HepG2 (cell line): ENCODE results near the gene GLYATL3. TPM values are rescaled to one million over a fixed set of nuclear protein-coding genes. Genes with fewer than 3 reads are reported as not detected.
"Not testable (repeated sequence)": the region's sequence is repeated elsewhere in the genome, so short reads cannot be mapped to it uniquely, and the experiment has no call there.

Source experiments
- ATAC-seq: fragments of 200-7000 bp; cut with Tn5 transposase; 3 replicates; pipeline ENCODE4 v1.9.1; 2020; ENCODE audit warnings: mild to moderate bottlenecking, moderate library complexity
- BruUV-seq: library from RNA; stranded (reverse); fragments of 400-500 nt; replicated peaks from 2 replicates; lab custom pipeline; 2021; lab: Mats Ljungman, UMichigan
- CTCF ChIA-PET: fragments of 300-600 bp; formaldehyde crosslinking; extraction: SDS; loops from one replicate; lab custom pipeline; 2021; ENCODE audit warnings: low total read pairs, inconsistent platforms, low intra/inter-chr PET ratio; lab: Yijun Ruan, JAX
- POLR2A ChIA-PET: fragments of 350-600 bp; sonication (Branson Sonifier 250); formaldehyde crosslinking; loops from one replicate; lab custom pipeline; 2020; ENCODE audit warnings: antibody characterized with exemption, inconsistent platforms; lab: Yijun Ruan, JAX
- DNase-seq: peaks from one replicate; pipeline ENCODE4 v3.0.0-alpha.2; 2015; ENCODE audit warnings: low spot score
- FAIRE-seq: peaks from 3 replicates; lab custom pipeline; 2011; peaks lifted over from hg19 to GRCh38; lab: Jason Lieb, UNC
- H2AFZ ChIP-seq: one replicate; pipeline ENCODE4 v1.6.1; 2011; ENCODE audit warnings: low read length, inconsistent platforms
- H3K27ac ChIP-seq: fragments of 300-600 bp; 3 replicates; pipeline ENCODE4 v1.8.0; 2011; ENCODE audit warnings: mixed run types, mild to moderate bottlenecking, mixed read lengths, low read length, inconsistent platforms; ENCODE audit not compliant: insufficient read depth; ENCODE audit errors: extremely low read length
- H3K27me3 ChIP-seq, 2 experiments: fragments of 200-600 bp in 1 of 2; 2 replicates in 1 of 2; 3 replicates in 1 of 2; pipeline versions ENCODE4 v1.6.0 to v1.8.0; 2011; ENCODE audit warnings: low read length in 2 of 2, mild to moderate bottlenecking in 2 of 2, moderate library complexity in 2 of 2, inconsistent platforms in 1 of 2; ENCODE audit not compliant: insufficient read depth in 2 of 2, control insufficient read depth in 1 of 2
- H3K36me3 ChIP-seq, 2 experiments: fragments of 200-600 bp in 1 of 2; replicated peaks in 1 of 2; 2 replicates in 1 of 2; 3 replicates in 1 of 2; pipeline versions ENCODE4 v1.5.1 to v1.8.0; 2011; ENCODE audit warnings: low read length in 2 of 2, inconsistent platforms in 1 of 2; ENCODE audit not compliant: insufficient read depth in 2 of 2, control insufficient read depth in 1 of 2
- H3K4me1 ChIP-seq: 2 replicates; pipeline ENCODE4 v1.5.1; 2012; ENCODE audit warnings: low read length, inconsistent platforms; ENCODE audit not compliant: insufficient read depth
- H3K4me2 ChIP-seq: 2 replicates; pipeline ENCODE4 v1.6.0; 2011; ENCODE audit warnings: low read depth, low read length, inconsistent platforms
- H3K4me3 ChIP-seq, 3 experiments: fragments of 200-600 bp in 1 of 3; sonication (generic), shearing (Covaris generic) in 1 of 3; replicated peaks in 1 of 3; 2 replicates each; pipeline ENCODE4 v1.5.1; 2011 to 2016; ENCODE audit warnings: low read length in 3 of 3, inconsistent platforms in 2 of 3, low read depth in 2 of 3, mild to moderate bottlenecking in 2 of 3, control low read depth in 1 of 3, mixed read lengths in 1 of 3; ENCODE audit not compliant: insufficient read depth in 1 of 3
- H3K79me2 ChIP-seq: one replicate; pipeline ENCODE4 v1.6.1; 2011; ENCODE audit warnings: low read length, inconsistent platforms; ENCODE audit not compliant: insufficient read depth
- H3K9ac ChIP-seq: 2 replicates; pipeline ENCODE4 v1.6.0; 2011; ENCODE audit warnings: mild to moderate bottlenecking, low read depth, low read length, inconsistent platforms; ENCODE audit not compliant: insufficient read depth
- H3K9me3 ChIP-seq: 2 replicates; pipeline ENCODE4 v1.5.1; 2012; ENCODE audit warnings: mild to moderate bottlenecking, low read length
- H4K20me1 ChIP-seq: 2 replicates; pipeline ENCODE4 v1.6.0; 2011; ENCODE audit warnings: inconsistent platforms, mild to moderate bottlenecking, low read length, moderate library complexity; ENCODE audit not compliant: insufficient read depth
- YEATS4 ChIP-seq: sonication (generic); formaldehyde crosslinking; IDR thresholded peaks from 2 replicates; pipeline ENCODE4 v1.4.0; 2020; ENCODE audit warnings: missing genetic modification reagents, borderline replicate concordance
- ZFX ChIP-seq: sonication (generic); formaldehyde crosslinking; IDR thresholded peaks from 2 replicates; pipeline ENCODE4 v1.4.0; 2020; ENCODE audit warnings: mild to moderate bottlenecking, low read depth, missing genetic modification reagents, moderate library complexity
- ZNF263 ChIP-seq: sonication (generic); formaldehyde crosslinking; IDR thresholded peaks from 2 replicates; pipeline ENCODE4 v1.4.0; 2020; ENCODE audit warnings: missing genetic modification reagents
- ZNF276 ChIP-seq: sonication (generic); formaldehyde crosslinking; IDR thresholded peaks from 2 replicates; pipeline ENCODE4 v1.4.0; 2020; ENCODE audit warnings: mild to moderate bottlenecking, low read depth, missing genetic modification reagents
- ZNF598 ChIP-seq: sonication (generic); formaldehyde crosslinking; IDR thresholded peaks from 2 replicates; pipeline ENCODE4 v1.5.1; 2020; ENCODE audit warnings: mild to moderate bottlenecking, missing genetic modification reagents, borderline replicate concordance
- ZNF678 ChIP-seq: sonication (generic); formaldehyde crosslinking; IDR thresholded peaks from 2 replicates; pipeline ENCODE4 v1.4.0; 2020; ENCODE audit warnings: mild to moderate bottlenecking, missing genetic modification reagents
- WGBS: methylation state at CpG from one replicate; pipeline ENCODE4 v1.1.6; 2017; ENCODE audit warnings: low lambda C conversion rate; 5-methylcytosine and 5-hydroxymethylcytosine counted together
- in situ Hi-C: cut with HindIII; loops from 2 replicates; pipeline ENCODE4 v1.10.0; 2017; ENCODE audit warnings: low pct_unique_long_range_greater_than_20kb; ENCODE audit not compliant: extremely low pct_ligation_motif_present
- intact Hi-C: fragments of 100-400 bp; cut with micrococcal nuclease; formaldehyde crosslinking; loops from one replicate; pipeline ENCODE4 v1.10.0; 2022; ENCODE audit not compliant: unreplicated experiment
- polyA plus RNA-seq, 8 experiments: library from polyadenylated mRNA; depleted of rRNA in 3 of 8; stranded (reverse) in 7 of 8; unstranded in 1 of 8; fragments of >200 nt; fragmentation: Illumina TruSeq in 4 of 8; extraction: Trizol in 4 of 8; gene quantifications; 2 replicates each; pipeline versions ENCODE4 v1.2.1 to v1.2.3, GENCODE V29; 2011 to 2016; ENCODE audit warnings: low read depth in 4 of 8, missing spikeins in 1 of 8, mixed read lengths in 1 of 8; ENCODE audit not compliant: insufficient read depth in 1 of 8
- total RNA-seq, 5 experiments: library from RNA; depleted of rRNA; stranded (reverse); fragments of >200 nt; fragmentation: Illumina TruSeq; extraction: Trizol; gene quantifications; 2 replicates each; pipeline ENCODE4 v1.2.3, GENCODE V29; 2016; ENCODE audit warnings: low read depth in 1 of 5

Gene GLYATL3
- total and polyA plus RNA-seq, 2 of the 13 experiments (the other 11 are each of a cell fraction or from before 2014, with no cell fraction given), result 0.05 TPM; not detected in 1

DNA sequence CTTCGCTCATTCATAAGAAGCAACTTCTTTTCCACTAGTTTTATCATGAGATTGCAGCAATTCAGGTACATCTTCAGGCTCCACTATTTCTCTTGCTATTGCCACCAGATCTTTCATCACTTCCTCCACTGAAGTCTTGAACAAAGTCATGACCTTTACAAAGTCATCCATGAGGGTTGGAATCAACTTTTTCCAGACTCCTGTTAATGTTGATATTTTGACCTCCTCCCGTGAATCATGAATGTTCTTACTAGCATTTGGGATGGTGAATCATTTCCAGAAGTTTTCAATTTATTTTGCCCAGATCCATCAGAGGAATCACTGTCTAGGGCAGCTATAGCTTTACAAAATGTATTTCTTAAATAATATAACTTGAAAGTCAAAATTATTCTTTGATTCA, 35.0 kb upstream of the GLYATL3 start (continued):
- TF ChIP-seq ZFX (CRISPR knock-in tag) (no peak), ZNF598 (CRISPR knock-in tag) (no peak)

GRCh38 chr6:49468042-49468441, 31.7 kb upstream of the GLYATL3 start:
- H3K4me3 ChIP-seq, result no peak overlapping the region
- in situ Hi-C loops (no loop called here), intact Hi-C loops (no loop called here)
- no TSS peak for BruUV-seq
- ChIA-PET POLR2A (no interaction called here), CTCF (no interaction called here)
- H3K27me3 ChIP-seq, result no peaks in the 10 kb centered on the region; a peak in 1 of 5 replicates
- H3K4me2 ChIP-seq, result no peak overlapping the region
- no peak overlapping the region for H2AFZ ChIP-seq
- no peak overlapping the region for H3K9ac ChIP-seq
- no peak for ATAC-seq
- TF ChIP-seq ZNF678 (CRISPR knock-in tag) (no peak), YEATS4 (CRISPR knock-in tag) (no peak), ZNF276 (CRISPR knock-in tag) (no peak), ZNF263 (CRISPR knock-in tag) (no peak)
- 97% methylated on average over 9 of the region's 9 CpGs for WGBS
- H3K79me2 ChIP-seq, result peaks cover 60% of the 10 kb centered on the region
- no peaks in the 10 kb centered on the region for H3K9me3 ChIP-seq
- peaks cover 1 to 18% of the 10 kb centered on the region in 2 experiments; a peak in 1 of 5 replicates for H3K36me3 ChIP-seq
- peaks cover 22% of the 10 kb centered on the region for H3K4me1 ChIP-seq
- no peak for FAIRE-seq
- H4K20me1 ChIP-seq, result no peaks in the 10 kb centered on the region
- DNase-seq, result no peak
- no peak overlapping the region for H3K27ac ChIP-seq

GRCh38 chr6:49476564-49476963, 23.2 kb upstream of the GLYATL3 start:
- 100% methylated on average over 2 of the region's 2 CpGs for WGBS

More at GRCh38 chr6:49476564-49476963, 23.2 kb upstream of the GLYATL3 start:
- H4K20me1 ChIP-seq, FAIRE-seq, H3K4me1 ChIP-seq, ATAC-seq, H3K4me2 ChIP-seq, H3K79me2 ChIP-seq, POLR2A ChIA-PET, intact Hi-C loops, H3K9ac ChIP-seq, H2AFZ ChIP-seq, DNase-seq, CTCF ChIA-PET, H3K4me3 ChIP-seq, H3K9me3 ChIP-seq, H3K27ac ChIP-seq, H3K27me3 ChIP-seq, in situ Hi-C loops, BruUV-seq: not testable (repeated sequence)
- peaks cover 1 to 17% of the 10 kb centered on the region in 2 experiments; a peak in 2 of 5 replicates for H3K36me3 ChIP-seq
